HG03354 (cell line): ENCODE measurements around the gene S100A11.
A peak's percentile ranks its signal among the peaks of the same experiment; 100 is the strongest.

Experiments used
- ATAC-seq: cut with Tn5 transposase; IDR thresholded peaks from one replicate; pipeline ENCODE4 v1.9.1; 2021; ENCODE audit warnings: mild to moderate bottlenecking; ENCODE audit not compliant: unreplicated experiment, poor library complexity, severe bottlenecking

S100A11 gene

DNA sequence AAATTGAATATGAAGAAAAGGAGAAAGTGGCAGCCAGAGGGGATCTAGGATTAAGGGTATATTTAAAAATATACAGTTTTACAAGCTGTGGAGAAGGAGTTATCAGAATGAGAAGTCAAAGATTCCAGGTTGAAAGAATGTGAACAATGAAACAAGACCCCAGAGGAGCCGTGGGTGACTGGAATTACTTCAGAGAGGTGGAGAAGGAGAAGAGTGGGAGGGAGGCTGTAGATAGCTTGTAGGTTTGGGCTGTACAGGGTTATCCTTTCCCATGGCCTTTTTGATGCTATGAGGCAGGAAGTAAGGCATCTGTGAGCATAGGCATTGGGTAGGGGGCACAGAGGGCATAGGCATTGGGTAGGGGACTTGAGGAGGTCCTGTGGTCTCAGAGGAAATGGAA is 5.2 kb upstream of the S100A11 start:
- no peak for ATAC-seq

GRCh38 chr1:152039886-152040285 is 3.1 kb upstream of the S100A11 start:
- no peak for ATAC-seq

DNA sequence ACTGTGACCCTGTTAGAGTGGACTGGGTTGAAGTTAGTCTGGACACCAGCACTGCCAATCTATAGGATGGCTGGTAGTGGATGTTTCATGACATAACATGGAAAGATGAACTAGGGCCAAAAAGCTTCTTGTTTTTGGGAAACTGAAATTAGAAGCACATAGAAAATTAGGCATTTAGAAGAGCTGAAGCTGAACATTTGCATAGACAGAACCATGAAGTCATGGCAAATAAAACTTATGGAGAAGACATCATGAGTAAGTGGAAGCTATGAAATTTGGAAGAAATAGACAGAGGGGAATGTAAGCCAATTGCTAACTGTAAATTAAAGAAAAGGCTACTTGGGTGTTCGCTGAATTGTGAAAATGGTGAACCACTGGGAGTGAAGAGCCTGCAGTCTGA is 2.7 kb upstream of the S100A11 start:
- ATAC-seq, result no peak

GRCh38 chr1:152038871-152039270 is 2.1 kb upstream of the S100A11 start:
- no peak for ATAC-seq

DNA sequence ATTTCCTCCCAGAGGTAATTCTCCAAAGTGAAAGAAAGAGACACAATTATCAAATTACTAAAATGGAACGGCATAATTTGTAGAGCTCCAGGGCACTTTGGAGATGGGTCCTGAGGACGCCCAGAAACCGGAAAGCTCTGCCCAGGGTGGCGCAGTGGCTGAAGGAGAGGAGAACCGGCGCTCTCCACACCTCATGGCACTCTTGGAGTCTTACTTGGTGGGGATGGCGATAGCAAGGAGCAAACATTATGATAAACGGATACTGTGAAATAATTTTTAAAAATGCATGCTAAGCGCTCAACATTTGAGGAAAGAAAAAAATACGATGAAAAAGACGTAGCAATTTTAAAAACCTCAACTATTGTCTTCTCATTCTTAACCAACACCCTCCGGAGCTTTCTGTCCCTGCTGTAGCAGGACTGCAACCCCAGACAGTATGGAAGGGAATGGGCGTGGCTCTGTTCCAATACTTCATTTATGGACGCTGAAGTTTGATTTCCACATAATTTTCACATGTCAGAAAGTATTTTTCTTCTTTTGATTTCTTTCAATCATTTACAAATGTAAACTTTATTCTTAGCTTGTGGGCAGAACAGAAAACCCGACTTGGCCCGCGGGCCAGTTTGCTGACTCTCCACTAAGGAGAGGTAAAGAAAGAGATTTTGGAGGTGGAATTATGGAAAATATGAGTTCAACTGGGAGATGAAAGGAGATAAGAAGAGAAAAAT is 1.1 kb downstream of the S100A11 start:
- ATAC-seq, result no peak

DNA sequence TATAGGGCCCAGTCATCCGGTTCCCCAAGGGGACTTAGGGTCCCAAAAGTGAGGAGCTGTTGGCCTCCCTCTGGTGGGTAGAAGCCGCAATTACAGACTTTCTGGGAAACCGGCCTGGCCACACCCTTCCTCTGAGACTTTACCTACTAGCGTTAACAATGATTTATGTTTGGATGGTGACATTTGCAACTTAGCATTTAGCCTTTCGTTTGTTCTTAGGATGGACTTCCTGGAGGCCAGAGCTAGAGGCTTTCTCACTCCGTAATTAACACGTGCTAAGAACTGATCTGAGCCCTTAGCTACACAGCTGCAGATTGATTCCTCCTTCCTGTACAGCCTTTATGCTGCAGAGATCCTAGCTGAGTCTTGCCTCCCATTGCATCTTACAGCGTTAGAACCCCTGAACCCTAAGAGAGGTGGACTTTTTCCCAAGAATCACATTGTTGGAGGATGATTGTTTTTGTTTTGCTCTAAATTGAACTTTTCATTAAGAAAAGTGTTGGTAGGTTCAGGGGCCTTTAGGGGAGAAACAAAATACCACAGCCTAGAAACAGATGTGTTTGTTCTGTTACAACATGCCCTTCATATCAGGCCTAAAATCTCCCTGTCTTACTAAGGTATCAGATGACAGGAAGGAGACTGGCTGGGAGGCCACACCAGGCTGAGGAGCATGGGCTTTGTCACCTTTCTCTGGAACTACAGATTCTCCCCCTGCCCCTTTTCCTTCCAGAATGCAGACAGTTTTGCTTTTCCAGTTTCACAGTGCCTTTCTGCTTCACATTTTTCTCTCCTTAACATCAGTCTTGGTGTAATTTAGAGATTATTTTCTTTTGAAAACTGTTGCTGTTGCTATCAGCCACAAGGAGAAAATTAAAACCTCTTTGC is 1.9 kb downstream of the S100A11 start:
- peak; percentile 59 for ATAC-seq

DNA sequence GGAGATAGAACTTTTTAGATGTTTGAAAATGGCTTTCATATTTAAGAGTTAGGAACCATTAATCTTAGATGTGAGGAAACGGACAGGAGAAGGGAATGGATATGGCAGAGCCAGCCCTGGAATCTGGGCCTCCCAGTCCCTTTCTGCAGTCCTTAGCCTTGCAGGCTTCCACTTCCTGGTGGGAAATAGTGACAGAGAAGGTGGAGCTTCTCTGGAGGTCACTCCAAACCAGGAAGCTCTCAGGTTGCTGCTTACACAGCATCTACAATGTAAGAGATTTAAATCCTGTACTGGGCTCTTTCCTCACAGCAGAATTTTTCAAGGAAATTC is 2.5 kb downstream of the S100A11 start:
- peak; percentile 9 for ATAC-seq

GRCh38 chr1:152029929-152030211 is 6.9 kb downstream of the S100A11 start:
- ATAC-seq, result no peak

DNA sequence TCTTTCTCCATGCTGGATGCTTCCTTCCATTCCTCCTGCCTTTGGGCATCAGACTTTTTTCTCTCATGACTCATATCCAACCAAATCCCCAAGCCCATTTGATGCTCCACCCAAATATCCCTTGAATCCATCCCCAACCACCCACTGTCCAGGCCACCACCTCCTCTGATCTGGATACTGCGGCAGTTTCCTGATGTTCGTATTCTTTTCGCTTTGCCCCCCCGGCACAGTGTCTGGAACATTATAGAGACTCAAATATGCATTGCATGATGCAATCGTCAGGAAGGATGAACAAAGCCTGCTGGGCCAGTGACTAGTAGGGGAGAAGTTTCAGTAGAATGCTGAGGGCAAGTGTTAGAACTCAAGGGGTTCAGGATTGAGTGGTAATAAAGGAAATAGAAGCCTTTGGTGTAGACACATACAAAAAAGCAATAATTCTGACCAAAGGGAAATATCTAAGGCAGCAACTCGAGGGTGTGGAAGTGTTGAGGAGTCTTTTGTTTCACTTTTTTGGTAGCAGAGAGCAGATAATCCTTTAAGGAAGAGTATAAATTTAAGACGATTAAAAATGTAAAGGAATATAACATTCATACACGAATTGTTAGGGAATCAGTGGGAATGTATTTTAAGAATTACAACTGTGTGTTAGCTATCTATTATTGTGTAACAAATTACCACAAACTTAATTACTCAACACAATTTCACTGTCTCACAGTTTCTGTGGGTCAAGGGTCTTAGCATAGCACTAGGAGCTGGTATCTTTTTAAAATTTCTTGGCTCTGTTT is 7.5 kb downstream of the S100A11 start:
- ATAC-seq, result no peak

- ATAC-seq, result no peak
Observed at GRCh38 chr1:152026895-152027294, 9.9 kb downstream of the S100A11 start.

DNA sequence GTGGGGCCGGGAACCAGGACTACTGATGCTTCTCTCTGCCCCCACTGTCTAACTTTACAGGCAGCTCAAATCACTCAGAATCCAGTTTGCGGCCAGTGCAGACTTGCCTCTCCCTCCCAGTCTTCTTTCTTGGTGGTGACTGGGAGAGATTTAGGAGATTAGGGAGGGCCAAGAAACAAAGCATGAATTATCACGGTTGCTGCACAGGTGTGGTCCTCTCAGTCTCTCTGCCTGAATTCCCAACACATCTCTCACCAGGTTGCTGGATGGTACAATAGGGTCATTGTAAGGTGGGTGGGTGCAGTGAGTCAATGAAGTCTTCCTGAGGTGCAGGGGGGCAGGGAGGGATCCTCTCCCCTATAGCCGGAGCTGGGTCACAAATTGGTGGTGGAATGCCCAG is 12.6 kb downstream of the S100A11 start:
- ATAC-seq, result no peak

- ATAC-seq, result no peak
Observed at GRCh38 chr1:152023221-152023620, 13.6 kb downstream of the S100A11 start.

GRCh38 chr1:152022474-152022873 is 14.3 kb downstream of the S100A11 start:
- no peak for ATAC-seq

GRCh38 chr1:152021569-152021968 is 15.2 kb downstream of the S100A11 start:
- no peak for ATAC-seq

DNA sequence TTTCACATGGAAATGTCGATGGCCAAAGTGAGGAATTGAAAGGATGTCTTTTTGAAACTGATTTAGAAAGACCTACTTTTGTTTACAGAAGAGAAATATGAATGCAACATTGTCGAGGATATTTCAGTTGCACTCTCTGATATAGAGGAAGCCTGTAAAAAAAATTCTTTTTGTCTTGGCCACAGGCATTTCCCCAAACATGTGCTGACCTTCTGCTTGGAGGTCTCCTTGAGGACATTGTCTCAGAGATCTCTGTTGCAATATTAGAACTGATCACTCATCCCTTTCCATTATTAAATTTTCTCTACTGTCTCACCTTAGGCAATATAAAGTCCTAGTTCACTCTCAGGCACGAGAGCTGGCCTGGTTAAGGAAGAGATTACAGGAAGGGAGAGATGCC is 16.0 kb downstream of the S100A11 start:
- no peak for ATAC-seq

GRCh38 chr1:152018537-152018936 is 18.3 kb downstream of the S100A11 start:
- ATAC-seq, result no peak

- no peak for ATAC-seq
Observed at GRCh38 chr1:152015766-152016165, 21.0 kb downstream of the S100A11 start.

DNA sequence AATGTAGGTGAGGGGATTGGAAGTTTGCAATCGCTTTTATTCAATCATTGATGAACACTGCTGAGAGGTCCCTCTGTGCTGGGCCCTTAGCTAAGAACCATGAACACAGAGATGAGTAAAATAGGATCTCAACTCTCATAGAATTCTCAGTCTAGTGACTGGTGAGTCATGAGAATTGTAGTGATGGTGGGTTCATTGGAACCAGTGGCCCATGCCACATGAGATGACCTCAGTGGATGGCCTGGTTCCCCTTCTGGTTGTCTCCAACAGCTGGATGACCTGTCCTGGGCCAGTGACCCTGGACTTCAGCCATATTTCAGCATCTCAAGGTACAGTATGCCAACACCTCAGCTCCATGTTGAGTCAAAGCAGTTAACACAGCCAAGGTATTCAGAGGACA is 21.9 kb downstream of the S100A11 start:
- ATAC-seq, result no peak

GRCh38 chr1:152013664-152014237 is 23.1 kb downstream of the S100A11 start:
- ATAC-seq, result no peak

GRCh38 chr1:152009691-152010090 is 27.1 kb downstream of the S100A11 start:
- no peak for ATAC-seq
